Heart left ventricle (tissue), 13 donors: Measurements from ENCODE around the gene CCDC51.

Experiments used
- POLR2A ChIP-seq, 2 donors: fragments of 450-650 bp; IDR thresholded peaks; one replicate each; pipeline ENCODE4 v1.6.1; 2017; ENCODE audit warnings: antibody characterized with exemption in 2 of 2, mild to moderate bottlenecking in 2 of 2, moderate library complexity in 2 of 2
- TF ChIP-seq, protein P1 (sequence below), 12 donors: fragments of 200-600 bp; sonication (generic) in 4 of 12; IDR thresholded peaks; one replicate each; pipeline versions ENCODE4 v1.5.0 to v1.8.0; 2018 to 2022; ENCODE audit warnings: antibody characterized with exemption in 12 of 12, mild to moderate bottlenecking in 5 of 12
- donor health status: ischemic (EF 13 %, LVEDD 7.1; RV severe dilation, severe dysfunction).
- donor health status: DM: no; HTN: yes; CAD: no.
- donor health status: DM: no; HTN: no; CAD: no.
- donor health status: ischemic (EF 25% LVEDD 6.9; RV normal size, moderate dysfunction).
- donor health status: ischemic (EF 25% LVEDD 5.7; RV mildly dilated, moderate dysfunction).
- donor health status: ischemic (EF 35%, LVEDD 5.7; RV mildly dilated, moderate dysfunction).
- donor health status: nonischemic (EF 11% LVEDD 7.7; RV severe dilation, severe dysfunction).
- donor health status: DM: yes; HTN: yes; CAD: no.
- donor health status: PGD.
- donor health status: ischemic (EF 29% LVEDD 5.4; RV normal size, mild dysfunction).
- donor health status: nonischemic (EF 23%, LVEDD 6.1; RV moderate dilation, normal function).

DNA sequence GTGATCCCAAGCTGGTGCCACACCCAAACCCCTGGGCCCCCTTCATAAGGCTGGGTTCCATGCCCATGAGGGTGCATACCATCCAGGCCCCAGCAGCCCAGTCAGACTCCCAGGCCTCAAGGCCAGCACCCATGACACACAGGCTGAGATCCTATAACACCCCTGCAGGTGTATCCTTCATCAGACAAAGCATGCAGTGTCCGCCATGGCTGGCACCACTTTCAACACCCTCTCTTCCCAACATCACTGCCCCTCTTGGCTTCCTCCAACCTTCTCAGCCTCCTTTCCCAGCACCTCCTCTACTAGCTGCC, 3.5 kb downstream of the CCDC51 start:
- TF ChIP-seq, protein P1, sequence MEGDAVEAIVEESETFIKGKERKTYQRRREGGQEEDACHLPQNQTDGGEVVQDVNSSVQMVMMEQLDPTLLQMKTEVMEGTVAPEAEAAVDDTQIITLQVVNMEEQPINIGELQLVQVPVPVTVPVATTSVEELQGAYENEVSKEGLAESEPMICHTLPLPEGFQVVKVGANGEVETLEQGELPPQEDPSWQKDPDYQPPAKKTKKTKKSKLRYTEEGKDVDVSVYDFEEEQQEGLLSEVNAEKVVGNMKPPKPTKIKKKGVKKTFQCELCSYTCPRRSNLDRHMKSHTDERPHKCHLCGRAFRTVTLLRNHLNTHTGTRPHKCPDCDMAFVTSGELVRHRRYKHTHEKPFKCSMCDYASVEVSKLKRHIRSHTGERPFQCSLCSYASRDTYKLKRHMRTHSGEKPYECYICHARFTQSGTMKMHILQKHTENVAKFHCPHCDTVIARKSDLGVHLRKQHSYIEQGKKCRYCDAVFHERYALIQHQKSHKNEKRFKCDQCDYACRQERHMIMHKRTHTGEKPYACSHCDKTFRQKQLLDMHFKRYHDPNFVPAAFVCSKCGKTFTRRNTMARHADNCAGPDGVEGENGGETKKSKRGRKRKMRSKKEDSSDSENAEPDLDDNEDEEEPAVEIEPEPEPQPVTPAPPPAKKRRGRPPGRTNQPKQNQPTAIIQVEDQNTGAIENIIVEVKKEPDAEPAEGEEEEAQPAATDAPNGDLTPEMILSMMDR (IDR thresholded peaks at IDR 0.05): no peak
- TF ChIP-seq POLR2A (IDR thresholded peaks at IDR 0.05): no peak
